ENCODE measurements around the gene TMEM132C. TPM values are rescaled to one million over a fixed set of nuclear protein-coding genes. Genes with fewer than 3 reads are reported as not detected.

Gene TMEM132C
- total and polyA plus RNA-seq, 2 experiments from 2014 or later = not detected

DNA sequence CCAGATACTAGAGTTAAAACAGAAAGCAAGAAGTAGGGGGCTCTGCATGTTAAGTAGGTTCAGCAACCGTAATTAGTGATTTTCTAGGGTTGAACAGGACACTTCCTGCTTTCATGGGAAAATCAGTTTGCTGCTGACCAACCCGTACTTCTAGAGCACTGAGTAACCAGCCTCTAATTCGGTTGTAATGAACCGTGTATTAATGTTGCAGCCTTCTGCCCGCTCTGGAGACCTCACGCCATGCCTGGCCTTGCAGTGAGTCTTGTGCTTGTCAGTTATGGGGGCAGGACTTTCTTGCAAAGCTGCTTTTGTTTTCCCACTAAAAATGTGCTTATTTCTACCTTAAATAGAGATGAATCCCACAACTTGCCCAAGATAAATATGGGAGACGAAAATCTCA, 89.6 kb downstream of the TMEM132C start:
- Histone ChIP-seq H3K79me2 (replicated peaks; ENCODE audit: insufficient read depth) (no peaks in the 10 kb centered on the region), H3K4me1 (ENCODE audit: insufficient read depth) (no peaks in the 10 kb centered on the region), H3K27me3 (ENCODE audit: insufficient read depth) (no peaks in the 10 kb centered on the region), H2AFZ (no peak overlapping the region), H3K9me2 (ENCODE audit: insufficient read depth) (no peaks in the 10 kb centered on the region), H3K4me2 (no peak overlapping the region), H3K27ac (ENCODE audit: low read depth) (no peak overlapping the region), H3K4me3 (no peak overlapping the region), H3F3A (replicated peaks; ENCODE audit: low read depth) (no peaks in the 10 kb centered on the region), H4K20me1 (replicated peaks; ENCODE audit: insufficient read depth) (no peaks in the 10 kb centered on the region), H3K36me3 (ENCODE audit: insufficient read depth) (no peaks in the 10 kb centered on the region)
- TF ChIP-seq EZH2phosphoT487 (IDR thresholded peaks at IDR 0.05; ENCODE audit: unreplicated experiment) (no peak), ZNF331 (CRISPR knock-in tag; IDR thresholded peaks at IDR 0.05; ENCODE audit: low read depth) (no peak), ZNF114 (CRISPR knock-in tag; IDR thresholded peaks at IDR 0.05) (no peak), JUNB (IDR thresholded peaks at IDR 0.05; ENCODE audit: unreplicated experiment) (no peak), EZH2 (IDR thresholded peaks at IDR 0.05; ENCODE audit: low read depth, unreplicated experiment) (no peak)
- TF ChIP-seq, protein P1, sequence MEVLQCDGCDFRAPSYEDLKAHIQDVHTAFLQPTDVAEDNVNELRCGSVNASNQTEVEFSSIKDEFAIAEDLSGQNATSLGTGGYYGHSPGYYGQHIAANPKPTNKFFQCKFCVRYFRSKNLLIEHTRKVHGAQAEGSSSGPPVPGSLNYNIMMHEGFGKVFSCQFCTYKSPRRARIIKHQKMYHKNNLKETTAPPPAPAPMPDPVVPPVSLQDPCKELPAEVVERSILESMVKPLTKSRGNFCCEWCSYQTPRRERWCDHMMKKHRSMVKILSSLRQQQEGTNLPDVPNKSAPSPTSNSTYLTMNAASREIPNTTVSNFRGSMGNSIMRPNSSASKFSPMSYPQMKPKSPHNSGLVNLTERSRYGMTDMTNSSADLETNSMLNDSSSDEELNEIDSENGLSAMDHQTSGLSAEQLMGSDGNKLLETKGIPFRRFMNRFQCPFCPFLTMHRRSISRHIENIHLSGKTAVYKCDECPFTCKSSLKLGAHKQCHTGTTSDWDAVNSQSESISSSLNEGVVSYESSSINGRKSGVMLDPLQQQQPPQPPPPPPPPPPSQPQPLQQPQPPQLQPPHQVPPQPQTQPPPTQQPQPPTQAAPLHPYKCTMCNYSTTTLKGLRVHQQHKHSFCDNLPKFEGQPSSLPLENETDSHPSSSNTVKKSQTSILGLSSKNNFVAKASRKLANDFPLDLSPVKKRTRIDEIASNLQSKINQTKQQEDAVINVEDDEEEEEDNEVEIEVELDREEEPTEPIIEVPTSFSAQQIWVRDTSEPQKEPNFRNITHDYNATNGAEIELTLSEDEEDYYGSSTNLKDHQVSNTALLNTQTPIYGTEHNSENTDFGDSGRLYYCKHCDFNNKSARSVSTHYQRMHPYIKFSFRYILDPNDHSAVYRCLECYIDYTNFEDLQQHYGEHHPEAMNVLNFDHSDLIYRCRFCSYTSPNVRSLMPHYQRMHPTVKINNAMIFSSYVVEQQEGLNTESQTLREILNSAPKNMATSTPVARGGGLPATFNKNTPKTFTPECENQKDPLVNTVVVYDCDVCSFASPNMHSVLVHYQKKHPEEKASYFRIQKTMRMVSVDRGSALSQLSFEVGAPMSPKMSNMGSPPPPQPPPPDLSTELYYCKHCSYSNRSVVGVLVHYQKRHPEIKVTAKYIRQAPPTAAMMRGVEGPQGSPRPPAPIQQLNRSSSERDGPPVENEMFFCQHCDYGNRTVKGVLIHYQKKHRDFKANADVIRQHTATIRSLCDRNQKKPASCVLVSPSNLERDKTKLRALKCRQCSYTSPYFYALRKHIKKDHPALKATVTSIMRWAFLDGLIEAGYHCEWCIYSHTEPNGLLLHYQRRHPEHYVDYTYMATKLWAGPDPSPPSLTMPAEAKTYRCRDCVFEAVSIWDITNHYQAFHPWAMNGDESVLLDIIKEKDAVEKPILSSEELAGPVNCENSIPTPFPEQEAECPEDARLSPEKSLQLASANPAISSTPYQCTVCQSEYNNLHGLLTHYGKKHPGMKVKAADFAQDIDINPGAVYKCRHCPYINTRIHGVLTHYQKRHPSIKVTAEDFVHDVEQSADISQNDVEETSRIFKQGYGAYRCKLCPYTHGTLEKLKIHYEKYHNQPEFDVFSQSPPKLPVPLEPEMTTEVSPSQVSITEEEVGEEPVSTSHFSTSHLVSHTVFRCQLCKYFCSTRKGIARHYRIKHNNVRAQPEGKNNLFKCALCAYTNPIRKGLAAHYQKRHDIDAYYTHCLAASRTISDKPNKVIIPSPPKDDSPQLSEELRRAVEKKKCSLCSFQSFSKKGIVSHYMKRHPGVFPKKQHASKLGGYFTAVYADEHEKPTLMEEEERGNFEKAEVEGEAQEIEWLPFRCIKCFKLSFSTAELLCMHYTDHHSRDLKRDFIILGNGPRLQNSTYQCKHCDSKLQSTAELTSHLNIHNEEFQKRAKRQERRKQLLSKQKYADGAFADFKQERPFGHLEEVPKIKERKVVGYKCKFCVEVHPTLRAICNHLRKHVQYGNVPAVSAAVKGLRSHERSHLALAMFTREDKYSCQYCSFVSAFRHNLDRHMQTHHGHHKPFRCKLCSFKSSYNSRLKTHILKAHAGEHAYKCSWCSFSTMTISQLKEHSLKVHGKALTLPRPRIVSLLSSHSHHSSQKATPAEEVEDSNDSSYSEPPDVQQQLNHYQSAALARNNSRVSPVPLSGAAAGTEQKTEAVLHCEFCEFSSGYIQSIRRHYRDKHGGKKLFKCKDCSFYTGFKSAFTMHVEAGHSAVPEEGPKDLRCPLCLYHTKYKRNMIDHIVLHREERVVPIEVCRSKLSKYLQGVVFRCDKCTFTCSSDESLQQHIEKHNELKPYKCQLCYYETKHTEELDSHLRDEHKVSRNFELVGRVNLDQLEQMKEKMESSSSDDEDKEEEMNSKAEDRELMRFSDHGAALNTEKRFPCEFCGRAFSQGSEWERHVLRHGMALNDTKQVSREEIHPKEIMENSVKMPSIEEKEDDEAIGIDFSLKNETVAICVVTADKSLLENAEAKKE (CRISPR knock-in tag; IDR thresholded peaks at IDR 0.05) = no peak
- TF ChIP-seq, protein P2, sequence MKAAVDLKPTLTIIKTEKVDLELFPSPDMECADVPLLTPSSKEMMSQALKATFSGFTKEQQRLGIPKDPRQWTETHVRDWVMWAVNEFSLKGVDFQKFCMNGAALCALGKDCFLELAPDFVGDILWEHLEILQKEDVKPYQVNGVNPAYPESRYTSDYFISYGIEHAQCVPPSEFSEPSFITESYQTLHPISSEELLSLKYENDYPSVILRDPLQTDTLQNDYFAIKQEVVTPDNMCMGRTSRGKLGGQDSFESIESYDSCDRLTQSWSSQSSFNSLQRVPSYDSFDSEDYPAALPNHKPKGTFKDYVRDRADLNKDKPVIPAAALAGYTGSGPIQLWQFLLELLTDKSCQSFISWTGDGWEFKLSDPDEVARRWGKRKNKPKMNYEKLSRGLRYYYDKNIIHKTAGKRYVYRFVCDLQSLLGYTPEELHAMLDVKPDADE (IDR thresholded peaks at IDR 0.05) = no peak
- Mint-ChIP-seq H3K36me3 (ENCODE audit: low read depth) (peaks cover 64% of the 10 kb centered on the region), H3K9me3 (peaks cover 98% of the 10 kb centered on the region), H3K4me3 (no peak overlapping the region), H3K4me1 (no peaks in the 10 kb centered on the region), H3K27ac (no peak overlapping the region), H3K27me3 (ENCODE audit: insufficient read depth, low read depth, poor library complexity) (peaks cover 8% of the 10 kb centered on the region)
- ATAC-seq = no peak
- no peak for DNase-seq (ENCODE audit: low spot score)

Measured in GM23338 (cell line).